ENCODE data around the gene PRKG2.

PRKG2 gene

GRCh38 chr4:81197864-81198524, 17.0 kb downstream of the PRKG2 start:
- H3K4me1 ChIP-seq (ENCODE audit: control insufficient read depth in 2 of 2, insufficient read depth in 2 of 2, low read length in 2 of 2) = no peaks in the 10 kb centered on the region
- no peak overlapping the region for H3K4me3 ChIP-seq (ENCODE audit: low read length in 2 of 2)
- no peaks in the 10 kb centered on the region for H3K9me3 ChIP-seq (ENCODE audit: control insufficient read depth in 2 of 2, low read length in 2 of 2)
- no peak overlapping the region for H3K9ac ChIP-seq (ENCODE audit: low read depth in 1 of 2, low read length in 2 of 2)
- H3K27ac ChIP-seq (ENCODE audit: low read depth in 2 of 2, low read length in 2 of 2) = no peak overlapping the region
- peaks cover 0 to 4% of the 10 kb centered on the region in 2 donors for H3K27me3 ChIP-seq (ENCODE audit: control insufficient read depth in 2 of 2, insufficient read depth in 2 of 2, low read length in 2 of 2)
- H3K36me3 ChIP-seq (ENCODE audit: control insufficient read depth in 2 of 2, insufficient read depth in 2 of 2, low read length in 2 of 2) = no peaks in the 10 kb centered on the region

- Histone ChIP-seq H3K36me3 (ENCODE audit: control insufficient read depth in 2 of 2, insufficient read depth in 2 of 2, low read length in 2 of 2) (no peaks in the 10 kb centered on the region), H3K9ac (ENCODE audit: low read depth in 1 of 2, low read length in 2 of 2) (no peak overlapping the region), H3K27ac (ENCODE audit: low read depth in 2 of 2, low read length in 2 of 2) (no peak overlapping the region), H3K27me3 (ENCODE audit: control insufficient read depth in 2 of 2, insufficient read depth in 2 of 2, low read length in 2 of 2) (peaks cover 0 to 4% of the 10 kb centered on the region in 2 donors), H3K4me1 (ENCODE audit: control insufficient read depth in 2 of 2, insufficient read depth in 2 of 2, low read length in 2 of 2) (no peaks in the 10 kb centered on the region), H3K9me3 (ENCODE audit: control insufficient read depth in 2 of 2, low read length in 2 of 2) (no peaks in the 10 kb centered on the region), H3K4me3 (ENCODE audit: low read length in 2 of 2) (no peak overlapping the region)
These were observed 18.8 kb downstream of the PRKG2 start for GRCh38 chr4:81196126-81196650.

GRCh38 chr4:81195475-81195874, 19.5 kb downstream of the PRKG2 start:
- no peaks in the 10 kb centered on the region for H3K36me3 ChIP-seq (ENCODE audit: control insufficient read depth in 2 of 2, insufficient read depth in 2 of 2, low read length in 2 of 2)
- H3K4me1 ChIP-seq (ENCODE audit: control insufficient read depth in 2 of 2, insufficient read depth in 2 of 2, low read length in 2 of 2) = no peaks in the 10 kb centered on the region
- H3K9me3 ChIP-seq (ENCODE audit: control insufficient read depth in 2 of 2, low read length in 2 of 2) = no peaks in the 10 kb centered on the region
- peaks cover 0 to 4% of the 10 kb centered on the region in 2 donors for H3K27me3 ChIP-seq (ENCODE audit: control insufficient read depth in 2 of 2, insufficient read depth in 2 of 2, low read length in 2 of 2)
- H3K9ac ChIP-seq (ENCODE audit: low read depth in 1 of 2, low read length in 2 of 2) = no peak overlapping the region
- H3K4me3 ChIP-seq (ENCODE audit: low read length in 2 of 2) = no peak overlapping the region
- H3K27ac ChIP-seq (ENCODE audit: low read depth in 2 of 2, low read length in 2 of 2) = no peak overlapping the region

GRCh38 chr4:81194286-81194685, 20.7 kb downstream of the PRKG2 start:
- Histone ChIP-seq H3K4me1 (ENCODE audit: control insufficient read depth in 2 of 2, insufficient read depth in 2 of 2, low read length in 2 of 2) (no peaks in the 10 kb centered on the region), H3K4me3 (ENCODE audit: low read length in 2 of 2) (no peak overlapping the region), H3K9ac (ENCODE audit: low read depth in 1 of 2, low read length in 2 of 2) (no peak overlapping the region), H3K9me3 (ENCODE audit: control insufficient read depth in 2 of 2, low read length in 2 of 2) (no peaks in the 10 kb centered on the region), H3K27ac (ENCODE audit: low read depth in 2 of 2, low read length in 2 of 2) (no peak overlapping the region), H3K36me3 (ENCODE audit: control insufficient read depth in 2 of 2, insufficient read depth in 2 of 2, low read length in 2 of 2) (no peaks in the 10 kb centered on the region), H3K27me3 (ENCODE audit: control insufficient read depth in 2 of 2, insufficient read depth in 2 of 2, low read length in 2 of 2) (peaks cover 0 to 4% of the 10 kb centered on the region in 2 donors)

- H3K27ac ChIP-seq (ENCODE audit: low read depth in 2 of 2, low read length in 2 of 2) = no peak overlapping the region
- no peaks in the 10 kb centered on the region for H3K36me3 ChIP-seq (ENCODE audit: control insufficient read depth in 2 of 2, insufficient read depth in 2 of 2, low read length in 2 of 2)
- no peak overlapping the region for H3K4me3 ChIP-seq (ENCODE audit: low read length in 2 of 2)
- no peak overlapping the region for H3K9ac ChIP-seq (ENCODE audit: low read depth in 1 of 2, low read length in 2 of 2)
- no peaks in the 10 kb centered on the region for H3K27me3 ChIP-seq (ENCODE audit: control insufficient read depth in 2 of 2, insufficient read depth in 2 of 2, low read length in 2 of 2)
- no peaks in the 10 kb centered on the region for H3K9me3 ChIP-seq (ENCODE audit: control insufficient read depth in 2 of 2, low read length in 2 of 2)
- H3K4me1 ChIP-seq (ENCODE audit: control insufficient read depth in 2 of 2, insufficient read depth in 2 of 2, low read length in 2 of 2) = no peaks in the 10 kb centered on the region
These were observed 34.1 kb downstream of the PRKG2 start for GRCh38 chr4:81180916-81181315.

GRCh38 chr4:81179326-81179725, 35.7 kb downstream of the PRKG2 start:
- no peak overlapping the region for H3K9ac ChIP-seq (ENCODE audit: low read depth in 1 of 2, low read length in 2 of 2)
- H3K4me3 ChIP-seq (ENCODE audit: low read length in 2 of 2) = no peak overlapping the region
- no peaks in the 10 kb centered on the region for H3K27me3 ChIP-seq (ENCODE audit: control insufficient read depth in 2 of 2, insufficient read depth in 2 of 2, low read length in 2 of 2)
- no peaks in the 10 kb centered on the region for H3K9me3 ChIP-seq (ENCODE audit: control insufficient read depth in 2 of 2, low read length in 2 of 2)
- H3K27ac ChIP-seq (ENCODE audit: low read depth in 2 of 2, low read length in 2 of 2) = no peak overlapping the region
- no peaks in the 10 kb centered on the region for H3K36me3 ChIP-seq (ENCODE audit: control insufficient read depth in 2 of 2, insufficient read depth in 2 of 2, low read length in 2 of 2)
- H3K4me1 ChIP-seq (ENCODE audit: control insufficient read depth in 2 of 2, insufficient read depth in 2 of 2, low read length in 2 of 2) = no peaks in the 10 kb centered on the region

GRCh38 chr4:81173213-81173612, 41.8 kb downstream of the PRKG2 start:
- no peak overlapping the region for H3K9ac ChIP-seq (ENCODE audit: low read depth in 1 of 2, low read length in 2 of 2)
- no peaks in the 10 kb centered on the region for H3K27me3 ChIP-seq (ENCODE audit: control insufficient read depth in 2 of 2, insufficient read depth in 2 of 2, low read length in 2 of 2)
- no peak overlapping the region for H3K4me3 ChIP-seq (ENCODE audit: low read length in 2 of 2)
- H3K9me3 ChIP-seq (ENCODE audit: control insufficient read depth in 2 of 2, low read length in 2 of 2) = no peaks in the 10 kb centered on the region
- H3K27ac ChIP-seq (ENCODE audit: low read depth in 2 of 2, low read length in 2 of 2) = no peak overlapping the region
- H3K36me3 ChIP-seq (ENCODE audit: control insufficient read depth in 2 of 2, insufficient read depth in 2 of 2, low read length in 2 of 2) = no peaks in the 10 kb centered on the region
- no peaks in the 10 kb centered on the region for H3K4me1 ChIP-seq (ENCODE audit: control insufficient read depth in 2 of 2, insufficient read depth in 2 of 2, low read length in 2 of 2)

GRCh38 chr4:81166458-81167160, 48.4 kb downstream of the PRKG2 start:
- Histone ChIP-seq H3K4me3 (ENCODE audit: low read length in 2 of 2) (no peak overlapping the region), H3K27ac (ENCODE audit: low read depth in 2 of 2, low read length in 2 of 2) (no peak overlapping the region), H3K4me1 (ENCODE audit: control insufficient read depth in 2 of 2, insufficient read depth in 2 of 2, low read length in 2 of 2) (peaks cover 3 to 6% of the 10 kb centered on the region in 2 donors), H3K36me3 (ENCODE audit: control insufficient read depth in 2 of 2, insufficient read depth in 2 of 2, low read length in 2 of 2) (no peaks in the 10 kb centered on the region), H3K9me3 (ENCODE audit: control insufficient read depth in 2 of 2, low read length in 2 of 2) (no peaks in the 10 kb centered on the region), H3K9ac (ENCODE audit: low read depth in 1 of 2, low read length in 2 of 2) (no peak overlapping the region), H3K27me3 (ENCODE audit: control insufficient read depth in 2 of 2, insufficient read depth in 2 of 2, low read length in 2 of 2) (no peaks in the 10 kb centered on the region)

GRCh38 chr4:81165861-81166430, 49.1 kb downstream of the PRKG2 start:
- no peak overlapping the region for H3K27ac ChIP-seq (ENCODE audit: low read depth in 2 of 2, low read length in 2 of 2)
- H3K9me3 ChIP-seq (ENCODE audit: control insufficient read depth in 2 of 2, low read length in 2 of 2) = no peaks in the 10 kb centered on the region
- no peaks in the 10 kb centered on the region for H3K36me3 ChIP-seq (ENCODE audit: control insufficient read depth in 2 of 2, insufficient read depth in 2 of 2, low read length in 2 of 2)
- no peaks in the 10 kb centered on the region for H3K27me3 ChIP-seq (ENCODE audit: control insufficient read depth in 2 of 2, insufficient read depth in 2 of 2, low read length in 2 of 2)
- H3K4me1 ChIP-seq (ENCODE audit: control insufficient read depth in 2 of 2, insufficient read depth in 2 of 2, low read length in 2 of 2) = peaks cover 3 to 6% of the 10 kb centered on the region in 2 donors
- H3K4me3 ChIP-seq (ENCODE audit: low read length in 2 of 2) = no peak overlapping the region
- H3K9ac ChIP-seq (ENCODE audit: low read depth in 1 of 2, low read length in 2 of 2) = no peak overlapping the region
